SK-N-SH (cell line): ENCODE results near the gene MYO7A. TPM values are rescaled to one million over a fixed set of nuclear protein-coding genes. Genes with fewer than 3 reads are reported as not detected.

ENCODE experiments used
- CTCF ChIA-PET: fragments of 300-600, 350-600 bp; formaldehyde crosslinking; extraction: SDS; loops from one replicate; lab custom pipeline; 2021; lab: Yijun Ruan, JAX
- POLR2A ChIA-PET: fragments of 350-600 bp; sonication (Branson Sonifier 250); formaldehyde crosslinking; extraction: SDS; loops from one replicate; lab custom pipeline; 2020; ENCODE audit warnings: antibody characterized with exemption, inconsistent platforms; lab: Yijun Ruan, JAX
- DNase-seq: peaks from one replicate; pipeline ENCODE4 v3.0.0; 2012
- H2AFZ ChIP-seq: fragments of 200-600 bp; sonication (generic); 2 replicates; pipeline ENCODE4 v1.8.1; 2016; ENCODE audit warnings: antibody characterized with exemption, mild to moderate bottlenecking, low read depth
- H3F3A ChIP-seq: fragments of 200-600 bp; sonication (generic); replicated peaks from 2 replicates; pipeline ENCODE3; 2016; ENCODE audit warnings: antibody characterized with exemption, mild to moderate bottlenecking; ENCODE audit not compliant: insufficient read depth
- H3K27ac ChIP-seq, 2 experiments: fragments of 200-500 bp in 1 of 2; fragments of 200-600 bp in 1 of 2; sonication (Bioruptor generic) in 1 of 2; sonication (generic), shearing (Covaris generic) in 1 of 2; 2 replicates each; pipeline versions ENCODE4 v1.5.1 to v1.6.1; 2014 to 2016; ENCODE audit warnings: low read depth in 2 of 2, inconsistent platforms in 1 of 2, low read length in 1 of 2, mild to moderate bottlenecking in 1 of 2, mixed read lengths in 1 of 2
- H3K27me3 ChIP-seq: fragments of 200-600 bp; sonication (generic), shearing (Covaris generic); 2 replicates; pipeline ENCODE4 v1.6.1; 2016; ENCODE audit warnings: mixed run types; ENCODE audit not compliant: insufficient read depth
- H3K36me3 ChIP-seq, 2 experiments: fragments of 200-500 bp in 1 of 2; fragments of 200-600 bp in 1 of 2; sonication (Bioruptor generic) in 1 of 2; sonication (generic) in 1 of 2; replicated peaks in 1 of 2; 2 replicates each; pipeline versions ENCODE3 to v1.5.1; 2014 to 2016; ENCODE audit warnings: low read length in 1 of 2, mild to moderate bottlenecking in 1 of 2; ENCODE audit not compliant: insufficient read depth in 2 of 2, control insufficient read depth in 1 of 2
- H3K4me1 ChIP-seq, 2 experiments: fragments of 200-500 bp in 1 of 2; fragments of 200-600 bp in 1 of 2; sonication (Bioruptor generic) in 1 of 2; sonication (generic), shearing (Covaris generic) in 1 of 2; 2 replicates each; pipeline versions ENCODE4 v1.5.1 to v1.6.1; 2014 to 2016; ENCODE audit warnings: low read depth in 1 of 2, low read length in 1 of 2, mixed run types in 1 of 2; ENCODE audit not compliant: insufficient read depth in 2 of 2, control insufficient read depth in 1 of 2
- H3K4me2 ChIP-seq: fragments of 200-600 bp; sonication (generic), shearing (Covaris generic); 2 replicates; pipeline ENCODE4 v1.6.1; 2017; ENCODE audit warnings: mixed run types
- H3K4me3 ChIP-seq, 2 experiments: fragments of 200-500 bp in 1 of 2; fragments of 200-600 bp in 1 of 2; sonication (Bioruptor generic) in 1 of 2; sonication (generic), shearing (Covaris generic) in 1 of 2; 2 replicates each; pipeline versions ENCODE4 v1.5.1 to v1.8.1; 2014 to 2016; ENCODE audit warnings: low read depth in 2 of 2, inconsistent platforms in 1 of 2, low read length in 1 of 2, mild to moderate bottlenecking in 1 of 2, mixed read lengths in 1 of 2, moderate library complexity in 1 of 2
- H3K79me2 ChIP-seq: fragments of 200-600 bp; sonication (generic); 2 replicates; pipeline ENCODE4 v1.8.1; 2017; ENCODE audit warnings: mild to moderate bottlenecking; ENCODE audit not compliant: insufficient read depth
- H3K9ac ChIP-seq: fragments of 200-600 bp; sonication (generic); 2 replicates; pipeline ENCODE4 v1.6.1; 2017; ENCODE audit warnings: mixed run types
- H3K9me2 ChIP-seq: fragments of 200-600 bp; sonication (generic); 2 replicates; pipeline ENCODE4 v1.6.1; 2017; ENCODE audit warnings: mixed run types
- H3K9me3 ChIP-seq: fragments of 200-600 bp; sonication (generic); 2 replicates; pipeline ENCODE4 v1.6.1; 2017; ENCODE audit warnings: mixed run types, mild to moderate bottlenecking, moderate library complexity
- H4K20me1 ChIP-seq: fragments of 200-600 bp; sonication (generic); 2 replicates; pipeline ENCODE4 v1.6.1; 2017; ENCODE audit warnings: mild to moderate bottlenecking, mixed run types; ENCODE audit not compliant: insufficient read depth
- CHD2 ChIP-seq: fragments of 150-350 bp; IDR thresholded peaks from 2 replicates; pipeline ENCODE4 v1.6.1; 2018; ENCODE audit warnings: low read length; ENCODE audit not compliant: partially characterized antibody
- EP300 ChIP-seq, 2 experiments: IDR thresholded peaks; 2 replicates each; pipeline versions ENCODE4 v1.4.0 to v1.6.1; 2012; ENCODE audit warnings: borderline replicate concordance in 1 of 2, low read depth in 1 of 2, low read length in 1 of 2
- EZH2phosphoT487 ChIP-seq: fragments of 200-600 bp; sonication (generic); IDR thresholded peaks from 2 replicates; pipeline ENCODE4 v1.6.1; 2017; ENCODE audit warnings: low read depth, mixed run types, mild to moderate bottlenecking, antibody characterized with exemption, moderate library complexity, borderline replicate concordance
- JUND ChIP-seq: IDR thresholded peaks from 2 replicates; pipeline ENCODE4 v1.4.0; 2012
- MEF2A ChIP-seq: IDR thresholded peaks from 2 replicates; pipeline ENCODE4 v1.4.0; 2012; ENCODE audit warnings: low read depth, borderline replicate concordance
- NRF1 ChIP-seq: IDR thresholded peaks from 2 replicates; pipeline ENCODE4 v1.6.1; 2012; ENCODE audit warnings: low read depth, mild to moderate bottlenecking, low read length
- POLR2AphosphoS5 ChIP-seq: IDR thresholded peaks from 2 replicates; pipeline ENCODE4 v1.6.1; 2012; ENCODE audit warnings: low read depth, low read length
- RAD21 ChIP-seq: IDR thresholded peaks from 2 replicates; pipeline ENCODE4 v1.6.1; 2012; ENCODE audit warnings: mild to moderate bottlenecking, low read length
- RFX5 ChIP-seq: IDR thresholded peaks from 2 replicates; pipeline ENCODE4 v1.6.1; 2012; ENCODE audit warnings: mild to moderate bottlenecking, improper control_type of control experiment, low read length
- SIN3A ChIP-seq: IDR thresholded peaks from 2 replicates; pipeline ENCODE4 v1.6.1; 2012; ENCODE audit warnings: low read depth, mild to moderate bottlenecking, low read length, moderate library complexity, borderline replicate concordance
- SMC3 ChIP-seq: IDR thresholded peaks from 2 replicates; pipeline ENCODE4 v1.6.1; 2012; ENCODE audit warnings: low read depth, low read length, improper control_type of control experiment
- TEAD4 ChIP-seq: IDR thresholded peaks from 2 replicates; pipeline ENCODE4 v1.4.0; 2012; ENCODE audit warnings: mild to moderate bottlenecking, borderline replicate concordance; ENCODE audit not compliant: insufficient read depth
- WGBS: methylation state at CpG from one replicate; pipeline ENCODE4 v1.1.6; 2017; ENCODE audit warnings: low lambda C conversion rate; 5-methylcytosine and 5-hydroxymethylcytosine counted together
- polyA plus RNA-seq, 3 experiments: library from polyadenylated mRNA; depleted of rRNA; stranded (reverse); fragments of >200 nt; gene quantifications; 2 replicates each; pipeline ENCODE4 v1.2.3, GENCODE V29; 2012
- TF ChIP-seq, protein P1 (sequence below): IDR thresholded peaks from 2 replicates; pipeline ENCODE4 v1.4.0; 2012; ENCODE audit warnings: low read depth, borderline replicate concordance
- TF ChIP-seq, protein P2 (sequence below): IDR thresholded peaks from 2 replicates; pipeline ENCODE4; 2012
- TF ChIP-seq, protein P3 (sequence below): fragments of 150-350 bp; IDR thresholded peaks from 2 replicates; pipeline ENCODE4 v1.6.1; 2016; ENCODE audit warnings: mild to moderate bottlenecking, low read depth, low read length

The MYO7A gene
- polyA plus RNA-seq, 1 of the 3 experiments (the other 2 are of a cell fraction): 0.08 TPM

DNA sequence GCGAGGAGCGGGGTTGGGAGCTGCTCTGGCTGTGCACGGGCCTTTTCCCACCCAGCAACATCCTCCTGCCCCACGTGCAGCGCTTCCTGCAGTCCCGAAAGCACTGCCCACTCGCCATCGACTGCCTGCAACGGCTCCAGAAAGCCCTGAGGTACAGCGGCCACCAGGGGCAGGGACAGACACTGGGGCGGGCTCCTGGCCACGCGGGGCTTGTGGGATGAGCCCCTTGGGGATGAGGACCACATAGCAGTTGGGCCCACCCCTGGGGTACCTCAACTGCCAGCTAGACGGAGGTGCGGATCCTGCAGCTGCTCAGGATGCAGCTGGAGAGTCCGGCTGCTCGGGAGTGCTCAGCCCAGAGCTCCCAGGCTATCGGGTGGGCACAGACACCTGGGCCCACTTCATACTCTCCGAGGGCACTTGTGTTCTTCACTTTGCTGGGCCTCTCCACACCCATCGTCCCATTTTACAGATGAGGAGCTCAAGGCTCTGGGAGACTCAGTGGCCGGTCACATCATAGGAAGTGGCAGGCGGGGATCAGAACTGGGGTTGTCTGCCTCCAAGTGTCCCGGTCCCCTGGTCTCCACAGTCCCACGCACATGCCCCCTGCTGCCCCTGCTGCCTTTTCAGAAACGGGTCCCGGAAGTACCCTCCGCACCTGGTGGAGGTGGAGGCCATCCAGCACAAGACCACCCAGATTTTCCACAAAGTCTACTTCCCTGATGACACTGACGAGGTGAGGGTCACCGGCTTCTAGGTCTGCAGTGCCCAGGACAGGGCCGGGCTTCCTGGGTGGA, 77.6 kb downstream of the MYO7A start:
- no peaks in the 10 kb centered on the region for H3K27me3 ChIP-seq
- H4K20me1 ChIP-seq: no peaks in the 10 kb centered on the region
- no peaks in the 10 kb centered on the region for H3K36me3 ChIP-seq
- no peaks in the 10 kb centered on the region for H3K9me3 ChIP-seq
- no peaks in the 10 kb centered on the region for H3K4me1 ChIP-seq
- POLR2A ChIA-PET: no interaction called here
- H3K79me2 ChIP-seq: no peaks in the 10 kb centered on the region
- TF ChIP-seq NRF1 (no peak), SMC3 (no peak), TEAD4 (no peak), RAD21 (no peak), MEF2A (no peak), EZH2phosphoT487 (no peak), POLR2AphosphoS5 (no peak), EP300 (IDR thresholded peaks at IDR 0.05; ENCODE audit: borderline replicate concordance in 1 of 2, low read depth in 1 of 2, low read length in 1 of 2) (no peak), CHD2 (no peak), JUND (no peak), RFX5 (no peak), SIN3A (no peak)
- TF ChIP-seq, protein P1, sequence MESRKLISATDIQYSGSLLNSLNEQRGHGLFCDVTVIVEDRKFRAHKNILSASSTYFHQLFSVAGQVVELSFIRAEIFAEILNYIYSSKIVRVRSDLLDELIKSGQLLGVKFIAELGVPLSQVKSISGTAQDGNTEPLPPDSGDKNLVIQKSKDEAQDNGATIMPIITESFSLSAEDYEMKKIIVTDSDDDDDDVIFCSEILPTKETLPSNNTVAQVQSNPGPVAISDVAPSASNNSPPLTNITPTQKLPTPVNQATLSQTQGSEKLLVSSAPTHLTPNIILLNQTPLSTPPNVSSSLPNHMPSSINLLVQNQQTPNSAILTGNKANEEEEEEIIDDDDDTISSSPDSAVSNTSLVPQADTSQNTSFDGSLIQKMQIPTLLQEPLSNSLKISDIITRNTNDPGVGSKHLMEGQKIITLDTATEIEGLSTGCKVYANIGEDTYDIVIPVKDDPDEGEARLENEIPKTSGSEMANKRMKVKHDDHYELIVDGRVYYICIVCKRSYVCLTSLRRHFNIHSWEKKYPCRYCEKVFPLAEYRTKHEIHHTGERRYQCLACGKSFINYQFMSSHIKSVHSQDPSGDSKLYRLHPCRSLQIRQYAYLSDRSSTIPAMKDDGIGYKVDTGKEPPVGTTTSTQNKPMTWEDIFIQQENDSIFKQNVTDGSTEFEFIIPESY: no peak
- TF ChIP-seq, protein P2, sequence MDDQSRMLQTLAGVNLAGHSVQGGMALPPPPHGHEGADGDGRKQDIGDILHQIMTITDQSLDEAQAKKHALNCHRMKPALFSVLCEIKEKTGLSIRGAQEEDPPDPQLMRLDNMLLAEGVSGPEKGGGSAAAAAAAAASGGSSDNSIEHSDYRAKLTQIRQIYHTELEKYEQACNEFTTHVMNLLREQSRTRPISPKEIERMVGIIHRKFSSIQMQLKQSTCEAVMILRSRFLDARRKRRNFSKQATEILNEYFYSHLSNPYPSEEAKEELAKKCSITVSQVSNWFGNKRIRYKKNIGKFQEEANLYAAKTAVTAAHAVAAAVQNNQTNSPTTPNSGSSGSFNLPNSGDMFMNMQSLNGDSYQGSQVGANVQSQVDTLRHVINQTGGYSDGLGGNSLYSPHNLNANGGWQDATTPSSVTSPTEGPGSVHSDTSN: no peak
- TF ChIP-seq, protein P3, sequence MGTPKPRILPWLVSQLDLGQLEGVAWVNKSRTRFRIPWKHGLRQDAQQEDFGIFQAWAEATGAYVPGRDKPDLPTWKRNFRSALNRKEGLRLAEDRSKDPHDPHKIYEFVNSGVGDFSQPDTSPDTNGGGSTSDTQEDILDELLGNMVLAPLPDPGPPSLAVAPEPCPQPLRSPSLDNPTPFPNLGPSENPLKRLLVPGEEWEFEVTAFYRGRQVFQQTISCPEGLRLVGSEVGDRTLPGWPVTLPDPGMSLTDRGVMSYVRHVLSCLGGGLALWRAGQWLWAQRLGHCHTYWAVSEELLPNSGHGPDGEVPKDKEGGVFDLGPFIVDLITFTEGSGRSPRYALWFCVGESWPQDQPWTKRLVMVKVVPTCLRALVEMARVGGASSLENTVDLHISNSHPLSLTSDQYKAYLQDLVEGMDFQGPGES: no peak
- TF ChIP-seq, all 33 proteins: peak for 0
- no peak overlapping the region for H2AFZ ChIP-seq
- no peak overlapping the region for H3K27ac ChIP-seq
- no peaks in the 10 kb centered on the region for H3K9me2 ChIP-seq
- WGBS: 87% methylated on average over 11 of the region's 30 CpGs
- H3K9ac ChIP-seq: no peak overlapping the region
- CTCF ChIA-PET: interaction anchor here (1.1 to 2.2 kb wide), 4 partner anchors 16 to 343 kb away, joined by 3 to 8 read pairs (median 5); partner anchors contain the start of gene MYO7A
- H3K4me2 ChIP-seq: no peak overlapping the region
- peak; percentile 23 for DNase-seq
- H3F3A ChIP-seq: no peaks in the 10 kb centered on the region
- H3K4me3 ChIP-seq: no peak overlapping the region
